SK-N-SH treated with all-trans-retinoic acid at 6 μM for 48 hours (cell line): ENCODE data around the gene SPIRE2.
"Not testable (repeated sequence)": the region's sequence is repeated elsewhere in the genome, so short reads cannot be mapped to it uniquely, and the experiment has no call there.

Experiments
- ATAC-seq: fragments of 200-7000 bp; cut with Tn5 transposase; 3 replicates; pipeline ENCODE4 v1.9.1; 2020; ENCODE audit warnings: mild to moderate bottlenecking, moderate library complexity
- ARNTL ChIP-seq: fragments of 450-650 bp; formaldehyde crosslinking; IDR thresholded peaks from 2 replicates; pipeline ENCODE4 v1.5.0; 2020; ENCODE audit warnings: low read depth, mild to moderate bottlenecking, moderate library complexity, borderline replicate concordance
- BACH2 ChIP-seq: fragments of 250-450 bp; sonication (Bioruptor Pico); IDR thresholded peaks from 2 replicates; pipeline ENCODE4 v1.9.0; 2021; ENCODE audit warnings: mild to moderate bottlenecking, borderline replicate concordance
- GLIS3 ChIP-seq: fragments of 250-450 bp; sonication (Bioruptor Pico); IDR thresholded peaks from 2 replicates; pipeline ENCODE4 v1.5.0; 2020; ENCODE audit warnings: mild to moderate bottlenecking, moderate library complexity
- ISL1 ChIP-seq: fragments of 250-450 bp; sonication (Bioruptor Pico); IDR thresholded peaks from 2 replicates; pipeline ENCODE4 v2.1.2; 2022; ENCODE audit warnings: mild to moderate bottlenecking, moderate library complexity
- POU6F1 ChIP-seq: fragments of 250-450 bp; sonication (Bioruptor Pico); IDR thresholded peaks from 2 replicates; pipeline ENCODE4 v1.8.0; 2021; ENCODE audit warnings: low read depth, mild to moderate bottlenecking, moderate library complexity, borderline replicate concordance
- RARB ChIP-seq: fragments of 250-450 bp; sonication (Bioruptor Pico); IDR thresholded peaks from 2 replicates; pipeline ENCODE4 v1.8.0; 2021; ENCODE audit warnings: mild to moderate bottlenecking, moderate library complexity
- SNAI2 ChIP-seq: fragments of 250-450 bp; sonication (Bioruptor Pico); IDR thresholded peaks from 2 replicates; pipeline ENCODE4 v1.5.0; 2020; ENCODE audit warnings: mild to moderate bottlenecking, moderate library complexity
- TCF4 ChIP-seq: fragments of 250-450 bp; sonication (Bioruptor Pico); IDR thresholded peaks from 2 replicates; pipeline ENCODE4 v1.8.0; 2021; ENCODE audit warnings: mild to moderate bottlenecking, moderate library complexity, borderline replicate concordance
- TSHZ2 ChIP-seq: fragments of 250-450 bp; sonication (Bioruptor Pico); IDR thresholded peaks from 2 replicates; pipeline ENCODE4 v1.5.0; 2020; ENCODE audit warnings: mild to moderate bottlenecking, moderate library complexity
- ZC3H10 ChIP-seq: fragments of 250-450 bp; sonication (Bioruptor Pico); IDR thresholded peaks from 2 replicates; pipeline ENCODE4 v1.5.1; 2021; ENCODE audit warnings: mild to moderate bottlenecking, moderate library complexity
- ZFP3 ChIP-seq: fragments of 250-450 bp; sonication (Bioruptor Pico); IDR thresholded peaks from 2 replicates; pipeline ENCODE4 v1.5.0; 2020; ENCODE audit warnings: mild to moderate bottlenecking, moderate library complexity
- ZFP30 ChIP-seq: fragments of 450-650 bp; formaldehyde crosslinking; IDR thresholded peaks from 2 replicates; pipeline ENCODE4 v1.5.0; 2022; ENCODE audit warnings: mild to moderate bottlenecking, moderate library complexity
- ZNF70 ChIP-seq: fragments of 450-650 bp; formaldehyde crosslinking; IDR thresholded peaks from 2 replicates; pipeline ENCODE4 v1.5.0; 2020; ENCODE audit warnings: mild to moderate bottlenecking, moderate library complexity
- ZNF8 ChIP-seq: fragments of 450-650 bp; formaldehyde crosslinking; IDR thresholded peaks from 2 replicates; pipeline ENCODE4 v1.5.0; 2020; ENCODE audit warnings: mild to moderate bottlenecking, moderate library complexity

The SPIRE2 gene

DNA sequence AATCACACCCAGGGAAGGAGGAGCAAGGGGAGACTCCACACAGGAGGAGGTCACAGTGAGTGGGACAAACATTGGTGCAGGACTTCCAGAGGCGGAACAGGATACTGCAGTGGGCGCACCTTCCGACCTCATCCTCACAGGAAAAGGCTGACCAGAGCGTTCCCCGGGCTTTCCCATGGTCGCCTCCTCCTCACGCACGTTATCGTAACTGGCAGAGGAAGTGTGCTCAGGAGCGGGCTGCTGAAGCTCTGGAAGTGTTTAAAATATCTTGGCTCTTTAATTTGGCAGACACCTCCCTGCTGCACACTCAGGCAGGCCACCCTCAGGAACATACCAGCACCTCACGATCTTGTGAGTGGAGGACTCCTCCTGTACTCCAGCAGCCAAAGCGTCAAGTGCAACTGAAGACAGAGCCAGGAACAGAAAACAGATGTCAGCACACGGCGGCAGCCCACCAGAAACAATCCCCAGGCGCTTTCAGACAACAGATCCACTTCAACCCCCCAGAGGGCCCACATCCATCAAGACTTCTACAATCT is 29.4 kb upstream of the SPIRE2 start:
- TF ChIP-seq ZFP30 (CRISPR knock-in tag) = no peak
- TF ChIP-seq TCF4 (CRISPR knock-in tag) = 0 out of 2 replicates have a peak, but pooled peaks have one; percentile 32

DNA sequence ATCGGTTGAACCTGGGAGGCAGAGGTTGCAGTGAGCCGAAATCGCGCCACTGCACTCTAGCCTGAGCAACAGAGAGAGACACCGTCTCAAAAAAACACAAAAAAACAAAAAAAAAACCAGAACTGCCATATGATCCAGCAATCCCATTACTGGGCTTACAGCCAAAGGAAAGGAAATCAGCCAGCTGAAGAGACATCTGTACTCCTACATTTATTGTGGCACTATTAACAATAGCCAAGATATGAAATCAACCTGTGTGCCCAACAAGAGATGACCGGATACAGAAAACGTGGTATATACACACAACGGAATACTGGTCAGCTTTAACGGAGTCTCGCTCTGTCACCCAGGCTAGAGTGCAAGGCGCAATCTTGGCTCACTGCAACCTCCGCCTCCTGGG is 26.5 kb upstream of the SPIRE2 start:
- ATAC-seq = peak; percentile 60
- TF ChIP-seq TSHZ2 (CRISPR knock-in tag) = no peak
- 0 out of 2 replicates have a peak, but pooled peaks have one; percentile 45 for TF ChIP-seq ZNF70 (CRISPR knock-in tag)
- TF ChIP-seq TCF4 (CRISPR knock-in tag) = no peak
- TF ChIP-seq GLIS3 (CRISPR knock-in tag) = no peak

More for the DNA sequence above, 29.4 kb upstream of the SPIRE2 start:
- ATAC-seq = peak; percentile 38

DNA sequence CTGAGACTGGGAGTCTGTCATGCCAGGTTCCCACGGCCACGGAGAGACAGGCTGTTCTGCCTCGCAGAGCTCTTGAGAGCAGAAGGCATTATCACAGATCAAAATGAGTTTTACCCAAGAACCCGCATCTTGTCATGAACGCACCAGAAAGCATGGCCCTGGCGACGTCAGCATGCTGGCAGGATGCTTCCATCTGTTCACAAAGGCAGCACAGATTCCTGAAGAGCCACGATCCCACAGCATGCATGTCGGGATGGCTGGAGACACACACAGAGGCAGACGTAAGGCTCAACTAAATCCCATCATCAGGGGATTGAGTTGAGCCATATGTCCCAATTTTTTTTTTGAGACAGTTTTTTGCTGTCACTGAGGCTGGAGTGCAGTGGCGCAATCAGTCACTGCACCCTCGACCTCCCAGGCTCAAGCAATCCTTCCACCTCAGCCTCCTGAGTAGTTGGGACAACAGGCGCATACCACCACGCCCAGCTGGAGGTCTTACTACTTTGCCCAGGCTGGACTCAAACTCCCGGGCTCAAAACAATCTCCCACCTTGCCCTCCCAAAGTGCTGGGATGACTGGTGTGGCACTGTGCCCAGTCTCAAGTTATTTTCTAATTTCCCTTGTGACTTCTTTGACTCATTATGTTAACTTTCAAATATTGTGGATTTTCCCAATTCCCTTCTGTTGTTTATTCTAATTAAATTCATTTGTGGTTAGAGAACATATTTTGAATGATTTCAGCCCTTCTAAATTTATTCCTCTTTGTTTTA is 23.0 kb upstream of the SPIRE2 start:
- peak; percentile 20; the same call in 2 of the 3 replicates for ATAC-seq
- TF ChIP-seq ZFP3 (no peak), ISL1 (CRISPR knock-in tag) (no peak), GLIS3 (CRISPR knock-in tag) (no peak), SNAI2 (CRISPR knock-in tag) (no peak), RARB (CRISPR knock-in tag) (no peak), BACH2 (CRISPR knock-in tag) (no peak), ZNF8 (CRISPR knock-in tag) (no peak), ZNF70 (CRISPR knock-in tag) (no peak)

- not testable (repeated sequence) for ATAC-seq
Observed at GRCh38 chr16:89806589-89807193, 21.6 kb upstream of the SPIRE2 start.

DNA sequence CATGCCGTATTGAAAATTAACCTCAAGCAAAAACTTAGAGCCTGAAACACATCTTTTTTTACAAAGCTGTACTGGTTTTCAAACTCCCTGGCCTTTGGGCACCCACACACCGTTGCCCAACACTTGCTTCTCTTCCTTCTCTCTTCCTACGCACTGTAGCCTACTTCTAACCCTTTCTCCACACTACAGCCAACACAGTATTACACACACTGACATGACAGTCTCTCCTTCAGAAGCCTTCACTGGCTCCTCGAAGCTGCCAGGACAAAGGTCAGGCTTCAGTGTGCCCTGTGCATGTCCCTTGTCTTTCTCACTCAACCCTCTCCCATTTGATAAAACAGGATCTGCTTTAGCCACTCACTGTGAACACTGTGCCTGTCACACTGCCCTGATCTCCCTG is 19.8 kb upstream of the SPIRE2 start:
- ATAC-seq = no peak
- TF ChIP-seq POU6F1 (no peak), ZNF8 (CRISPR knock-in tag) (no peak), TSHZ2 (CRISPR knock-in tag) (no peak), ARNTL (CRISPR knock-in tag) (no peak), SNAI2 (CRISPR knock-in tag) (no peak), ISL1 (CRISPR knock-in tag) (no peak), ZNF70 (CRISPR knock-in tag) (no peak), ZC3H10 (CRISPR knock-in tag) (no peak), ZFP3 (no peak)

DNA sequence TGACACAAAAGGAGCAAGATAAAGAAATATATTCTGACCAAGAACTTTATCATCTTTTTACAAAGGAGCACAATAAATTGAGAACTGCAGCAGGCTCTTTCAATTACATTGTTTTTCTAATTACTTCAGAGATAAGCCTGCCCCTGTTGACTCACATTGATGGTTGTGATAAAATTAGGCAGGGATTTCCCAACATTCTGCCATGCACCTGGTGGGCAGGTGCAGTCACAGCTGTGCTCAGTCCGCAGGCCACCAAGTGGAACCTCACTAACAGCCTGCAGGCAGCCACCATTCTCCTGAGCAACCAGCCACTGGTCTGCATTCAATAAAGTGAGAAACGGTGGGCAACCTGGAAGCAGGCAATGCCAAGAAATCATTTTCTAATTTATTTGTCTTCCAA is 17.0 kb upstream of the SPIRE2 start:
- TF ChIP-seq TCF4 (CRISPR knock-in tag) (peak; percentile 20; the same call in 1 of the 2 replicates), RARB (CRISPR knock-in tag) (no peak)
- no peak for ATAC-seq
